Muscle of back (tissue), 11 donors: Measurements from ENCODE around the gene FREY1. TPM values are rescaled to one million over a fixed set of nuclear protein-coding genes. Genes with fewer than 3 reads are reported as not detected.
A peak's percentile ranks its signal among the peaks of the same experiment; 100 is the strongest.

ENCODE experiments used
- DNase-seq, 3 donors: peaks; one replicate each; pipeline versions ENCODE4 v3.0.0 to v3.0.0-alpha.2; 2013
- polyA plus RNA-seq, 10 donors: library from polyadenylated mRNA; unstranded; fragments of 120-200 nt; gene quantifications; one replicate each; pipeline ENCODE4 v1.2.1, GENCODE V29; 2013; ENCODE audit not compliant: insufficient read length in 10 of 10

The FREY1 gene
- polyA plus RNA-seq, 10 donors, result 0.20 to 0.36 (median 0.26) TPM; not detected in 2

GRCh38 chr11:45929486-45930030 is 22.5 kb upstream of the FREY1 start:
- DNase-seq, result no peak

GRCh38 chr11:45928535-45929215 is 21.6 kb upstream of the FREY1 start:
- DNase-seq, result no peak

DNA sequence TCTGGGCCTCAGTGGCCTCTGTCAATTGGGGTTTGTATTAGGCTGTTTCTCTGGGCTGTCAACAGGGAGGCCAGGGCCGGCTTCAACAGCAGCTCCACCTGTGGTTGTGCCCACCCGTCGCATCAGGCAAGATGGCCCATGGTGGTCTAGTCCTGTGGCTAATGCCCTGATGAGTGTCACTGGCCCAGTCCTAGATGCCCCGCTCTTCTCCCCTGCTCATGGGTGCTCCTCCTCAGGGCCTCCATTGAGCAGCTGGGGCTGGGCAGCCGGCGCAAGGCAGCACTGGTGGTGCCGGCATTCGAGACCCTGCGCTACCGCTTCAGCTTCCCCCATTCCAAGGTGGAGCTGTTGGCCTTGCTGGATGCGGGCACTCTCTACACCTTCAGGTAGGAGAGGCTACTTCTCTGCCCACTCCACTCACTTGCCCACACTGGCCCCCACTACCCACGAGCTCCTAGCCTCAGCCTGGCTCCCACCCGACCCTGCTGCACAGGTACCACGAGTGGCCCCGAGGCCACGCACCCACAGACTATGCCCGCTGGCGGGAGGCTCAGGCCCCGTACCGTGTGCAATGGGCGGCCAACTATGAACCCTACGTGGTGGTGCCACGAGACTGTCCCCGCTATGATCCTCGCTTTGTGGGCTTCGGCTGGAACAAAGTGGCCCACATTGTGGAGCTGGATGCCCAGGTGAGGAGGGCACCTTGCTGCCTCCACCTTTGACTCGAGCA is 20.8 kb upstream of the FREY1 start:
- no peak for DNase-seq

GRCh38 chr11:45927332-45927683 is 20.2 kb upstream of the FREY1 start:
- DNase-seq, result no peak

DNA sequence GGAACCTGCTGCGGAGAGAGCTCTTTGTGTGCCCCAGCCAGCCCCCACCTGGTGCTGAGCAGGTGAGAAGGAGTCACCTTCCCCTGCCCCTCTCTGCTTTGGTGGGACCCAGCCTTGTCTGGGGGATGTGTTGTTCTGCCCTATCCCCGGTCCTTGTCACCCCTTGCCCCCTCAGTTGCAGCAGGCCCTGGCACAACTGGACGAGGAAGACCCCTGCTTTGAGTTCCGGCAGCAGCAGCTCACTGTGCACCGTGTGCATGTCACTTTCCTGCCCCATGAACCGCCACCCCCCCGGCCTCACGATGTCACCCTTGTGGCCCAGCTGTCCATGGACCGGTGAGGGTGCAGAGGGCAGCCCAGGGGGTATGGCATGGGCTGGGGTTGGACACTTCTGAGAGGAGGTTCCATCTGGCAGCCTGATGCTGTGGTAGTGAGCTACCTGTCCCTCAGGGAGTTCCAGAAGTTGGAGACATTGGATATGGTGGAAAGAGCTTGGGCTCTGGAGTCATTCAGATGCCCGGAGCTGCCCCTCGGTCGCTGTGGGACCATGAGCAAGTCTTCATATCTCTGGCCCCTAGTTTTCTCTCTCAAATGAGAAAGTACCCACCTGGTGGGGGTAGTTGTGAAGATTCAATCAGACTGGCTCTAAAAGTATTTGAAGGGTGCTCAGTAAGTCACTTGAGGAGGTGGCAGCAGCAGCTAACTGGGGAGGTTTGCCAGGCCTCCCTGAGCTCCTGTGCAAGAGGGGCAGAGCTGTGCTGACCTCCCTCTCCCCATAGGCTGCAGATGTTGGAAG is 19.7 kb upstream of the FREY1 start:
- DNase-seq, result no peak

DNA sequence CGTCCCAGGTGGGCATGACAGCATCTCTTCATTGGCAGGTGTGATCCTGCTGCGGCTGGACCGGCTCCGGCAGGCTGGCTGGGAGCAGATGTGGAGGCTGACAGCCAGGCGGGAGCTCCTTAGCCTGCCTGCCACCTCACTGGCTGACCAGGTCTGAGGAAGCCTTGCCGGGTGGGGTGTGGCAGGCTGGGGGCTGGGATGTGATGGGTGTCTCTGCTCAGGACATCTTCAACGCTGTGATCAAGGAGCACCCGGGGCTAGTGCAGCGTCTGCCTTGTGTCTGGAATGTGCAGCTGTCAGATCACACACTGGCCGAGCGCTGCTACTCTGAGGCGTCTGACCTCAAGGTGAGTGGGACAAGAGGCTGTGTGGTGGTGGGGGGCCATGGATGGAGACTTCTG is 18.9 kb upstream of the FREY1 start:
- DNase-seq, result peak in 1 of 3 donors; percentile 10

DNA sequence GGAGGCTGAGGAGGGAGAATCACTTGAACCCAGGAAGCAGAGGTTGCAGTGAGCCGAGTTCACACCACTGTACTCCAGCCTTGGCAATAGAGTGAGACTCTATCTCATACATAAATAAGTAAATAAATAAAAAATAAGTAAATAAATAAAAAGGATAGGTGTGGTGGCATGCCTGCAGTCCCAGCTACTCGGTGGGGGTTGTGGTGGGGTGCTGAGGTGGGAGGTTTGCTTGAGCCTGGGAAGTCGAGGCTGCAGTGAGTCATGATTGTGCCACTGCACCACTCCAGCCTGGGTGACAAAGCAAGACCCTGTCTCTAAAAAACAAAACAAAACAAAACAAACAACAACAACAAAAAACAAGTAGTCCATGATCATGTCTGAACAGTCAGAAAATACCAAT is 18.5 kb upstream of the FREY1 start:
- no peak for DNase-seq

GRCh38 chr11:45924927-45925326 is 17.9 kb upstream of the FREY1 start:
- DNase-seq, result peak in 1 of 3 donors; percentile 4

- DNase-seq, result peak in 1 of 3 donors; percentile 10
Observed at GRCh38 chr11:45924036-45924915, 17.2 kb upstream of the FREY1 start.

GRCh38 chr11:45922425-45923082 is 15.5 kb upstream of the FREY1 start, which contains the start of gene LARGE2:
Gene LARGE2 (plus strand): TSS chr11:45922656. CDS start chr11:45922883, 227 bp downstream.
- DNase-seq, result peak in 1 of 3 donors; percentile 25

GRCh38 chr11:45921561-45922424 is 14.7 kb upstream of the FREY1 start:
- DNase-seq, result peak in 1 of 3 donors; percentile 67

DNA sequence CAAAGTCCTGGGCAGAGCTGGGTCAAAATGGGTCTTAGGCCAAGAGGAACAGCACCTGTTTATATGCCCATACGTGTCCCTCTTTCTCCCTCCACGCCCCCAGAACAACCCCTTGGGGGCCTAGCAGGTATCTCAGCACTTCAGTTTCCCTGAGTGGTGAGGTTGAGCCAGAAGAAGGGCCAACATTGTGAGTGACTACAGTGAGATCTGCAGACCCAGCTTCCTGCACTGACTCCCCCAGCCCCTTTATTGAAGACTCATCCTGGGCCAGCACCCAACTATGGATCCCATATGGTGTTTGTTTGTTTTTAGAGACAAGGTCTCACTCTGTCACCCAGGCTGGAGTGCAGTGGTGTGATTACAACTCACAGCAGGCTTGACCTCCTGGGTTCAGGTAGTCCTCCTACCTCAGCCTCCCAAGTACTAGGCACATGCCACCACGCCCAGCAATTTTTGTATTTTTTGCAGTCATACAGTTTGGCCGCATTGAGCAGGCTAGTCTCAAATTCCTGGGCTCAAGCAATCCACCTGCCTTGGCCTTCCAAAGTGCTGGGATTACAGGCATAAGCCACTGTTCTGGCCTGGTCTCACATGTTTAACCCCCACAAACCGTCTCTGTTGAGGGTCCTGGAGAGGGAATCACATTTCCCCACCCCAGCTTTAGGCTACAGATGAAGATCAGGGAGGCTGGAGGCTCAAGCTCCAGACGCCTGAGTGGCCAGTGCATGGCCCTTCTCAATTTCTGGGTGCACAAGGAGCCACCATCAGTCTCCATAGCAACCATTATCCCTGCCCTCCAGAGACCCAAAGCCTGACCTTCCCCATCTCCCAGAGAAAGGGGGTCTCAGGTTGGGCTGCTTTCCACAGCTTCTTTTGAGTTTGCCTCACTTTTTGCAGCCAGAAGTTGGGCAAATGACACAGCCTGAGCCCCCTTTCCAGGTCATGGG is 13.7 kb upstream of the FREY1 start:
- no peak for DNase-seq

DNA sequence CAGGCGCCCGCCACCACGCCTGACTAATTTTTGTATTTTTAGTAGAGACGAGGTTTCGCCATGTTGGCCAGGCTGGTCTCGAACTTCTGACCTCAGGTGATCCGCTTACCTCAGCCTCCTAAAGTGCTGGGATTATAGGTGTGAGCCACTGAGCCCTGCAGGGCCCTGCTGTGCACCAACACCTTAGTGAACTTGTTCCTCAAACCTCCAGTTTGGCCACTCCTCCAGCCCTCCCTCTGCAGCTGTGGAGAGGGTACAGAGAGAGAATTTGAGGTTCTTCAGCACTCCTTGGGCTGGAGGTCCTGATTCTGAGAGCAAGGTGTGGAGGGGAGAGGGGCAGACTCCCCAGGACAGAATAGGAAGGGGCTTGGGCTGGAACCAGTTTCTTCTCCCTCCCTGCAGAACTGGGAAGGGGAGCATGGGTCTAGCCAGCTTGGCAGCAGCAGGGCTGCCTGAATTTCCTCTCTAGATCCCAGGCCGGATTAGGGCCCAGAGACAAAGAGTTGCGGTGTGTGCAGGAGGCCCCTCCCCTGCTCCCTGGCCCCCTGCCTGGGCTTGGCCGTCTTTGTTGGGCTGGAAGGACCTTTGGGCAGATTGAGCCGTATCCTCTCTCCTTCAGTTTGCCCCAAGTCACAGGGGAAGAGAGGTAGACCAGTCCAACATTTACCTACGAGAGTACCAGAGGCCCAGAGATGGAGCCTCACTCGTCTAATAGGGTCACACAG is 12.9 kb upstream of the FREY1 start:
- peak in 1 of 3 donors; percentile 21 for DNase-seq

DNA sequence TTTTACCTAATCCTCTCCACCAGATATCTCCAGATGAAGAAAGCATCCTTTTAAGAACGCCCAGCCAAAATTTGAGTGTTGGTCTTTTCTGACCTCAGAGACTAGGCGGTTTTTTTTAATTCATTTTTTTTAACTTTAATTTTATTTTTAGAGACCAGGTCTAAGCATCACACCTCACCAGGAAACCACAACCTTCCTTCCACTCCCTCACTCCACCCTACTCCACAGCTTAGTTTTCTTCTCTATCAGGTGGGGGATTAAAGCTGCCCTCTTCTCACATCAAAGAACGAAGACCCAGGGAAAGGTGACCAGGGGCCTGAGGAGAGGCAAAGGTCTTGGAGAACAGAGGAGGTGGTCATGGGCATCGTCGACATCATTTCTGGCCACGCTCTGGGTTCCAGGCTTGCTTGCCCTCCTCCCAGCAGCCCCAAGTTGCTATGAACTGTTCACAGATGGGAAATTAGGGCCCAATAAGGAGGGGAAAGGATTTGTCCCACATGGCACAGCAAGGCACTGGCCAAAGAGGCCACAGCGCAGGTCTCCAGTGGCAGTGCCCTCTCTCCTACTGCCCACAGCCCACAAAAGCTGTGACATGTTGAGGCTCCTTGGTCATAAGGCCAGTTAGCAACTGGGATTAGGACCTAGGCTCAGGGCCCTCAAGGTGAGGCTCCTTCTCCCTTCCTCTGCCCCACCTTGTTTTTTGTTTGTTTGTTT is 12.0 kb upstream of the FREY1 start:
- no peak for DNase-seq

DNA sequence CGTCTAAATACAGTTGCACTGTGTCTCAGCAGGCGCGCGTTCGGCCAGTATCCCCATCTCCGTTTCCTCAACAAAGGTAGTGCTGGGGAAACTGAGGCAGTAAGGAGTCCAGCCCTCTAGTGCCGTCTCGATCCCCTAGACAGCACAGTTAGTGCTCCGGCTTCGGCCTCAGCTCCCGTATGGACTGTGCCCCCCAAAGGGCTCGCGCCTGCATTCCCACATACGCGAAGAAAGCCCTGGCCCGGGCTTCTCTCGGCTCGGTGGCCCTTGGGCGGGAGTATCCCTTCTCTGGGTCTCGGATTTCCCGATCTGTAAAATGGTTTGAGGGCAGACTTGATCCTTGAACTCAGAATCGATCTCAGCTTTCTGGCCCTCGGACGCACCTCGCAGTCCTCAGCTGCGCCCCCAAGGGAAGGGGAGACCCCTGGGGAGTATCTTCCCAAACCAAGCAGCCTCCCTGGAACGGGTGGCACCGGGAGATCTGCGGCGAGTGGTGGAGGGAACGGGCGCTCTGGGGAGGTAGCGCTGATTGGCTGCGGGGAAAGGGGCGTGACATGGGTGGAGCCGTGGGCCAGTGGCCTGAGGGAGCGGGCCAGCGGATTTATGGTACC is 11.4 kb upstream of the FREY1 start:
- peak; percentile 36 to 77 (median 58) for DNase-seq

- DNase-seq, result peak; percentile 98 to 99 (median 99)
Observed at GRCh38 chr11:45917623-45918330, 10.7 kb upstream of the FREY1 start, which contains the start of gene PEX16. Gene PEX16 (minus strand): TSS chr11:45917877. CDS start chr11:45917811, 66 bp downstream.
